MM.1S (cell line): ENCODE data around the gene PSTPIP1.

Experiments
- DNase-seq: peaks from one replicate; pipeline ENCODE4 v3.0.0-alpha.2; 2015
- H2AFZ ChIP-seq: fragments of 300-600 bp; sonication (generic); 2 replicates; pipeline ENCODE4 v1.6.0; 2016; ENCODE audit warnings: antibody characterized with exemption, low read length
- H3F3A ChIP-seq: fragments of 300-600 bp; sonication (generic); 2 replicates; pipeline ENCODE4 v1.6.1; 2016; ENCODE audit warnings: mild to moderate bottlenecking, antibody characterized with exemption, low read length, moderate library complexity, mixed read lengths; ENCODE audit not compliant: insufficient read depth
- H3K27ac ChIP-seq: fragments of 300-600 bp; sonication (generic); 2 replicates; pipeline ENCODE4 v1.5.1; 2016; ENCODE audit warnings: mild to moderate bottlenecking, low read length
- H3K27me3 ChIP-seq: fragments of 300-600 bp; sonication (generic); replicated peaks from 2 replicates; pipeline ENCODE4 v1.6.0; 2016; ENCODE audit warnings: low read length; ENCODE audit not compliant: insufficient read depth
- H3K36me3 ChIP-seq: fragments of 300-600 bp; sonication (generic); replicated peaks from 2 replicates; pipeline ENCODE4 v1.6.1; 2016; ENCODE audit warnings: mild to moderate bottlenecking, low read length, mixed read lengths; ENCODE audit not compliant: insufficient read depth
- H3K4me1 ChIP-seq: fragments of 300-600 bp; sonication (generic); 2 replicates; pipeline ENCODE4 v1.6.1; 2016; ENCODE audit warnings: low read length, mixed read lengths
- H3K4me2 ChIP-seq: fragments of 300-600 bp; sonication (generic); 2 replicates; pipeline ENCODE4 v1.6.0; 2016; ENCODE audit warnings: low read depth, low read length
- H3K4me3 ChIP-seq: fragments of 300-600 bp; sonication (generic); 2 replicates; pipeline ENCODE4 v1.5.1; 2016; ENCODE audit warnings: low read length, mixed read lengths
- H3K79me2 ChIP-seq: fragments of 300-600 bp; sonication (generic); 2 replicates; pipeline ENCODE4 v1.6.1; 2016; ENCODE audit warnings: mixed run types, low read length, mixed read lengths
- H3K9ac ChIP-seq: fragments of 300-600 bp; sonication (generic); 2 replicates; pipeline ENCODE4 v1.6.1; 2016; ENCODE audit warnings: low read length, mixed read lengths
- H3K9me2 ChIP-seq: fragments of 300-600 bp; sonication (generic); replicated peaks from 2 replicates; pipeline ENCODE4 v1.6.1; 2016; ENCODE audit warnings: mild to moderate bottlenecking, low read length, mixed read lengths; ENCODE audit not compliant: insufficient read depth
- H3K9me3 ChIP-seq: fragments of 300-600 bp; sonication (generic); replicated peaks from 2 replicates; pipeline ENCODE4 v1.6.1; 2016; ENCODE audit warnings: mild to moderate bottlenecking, low read length, mixed read lengths; ENCODE audit not compliant: insufficient read depth
- H4K20me1 ChIP-seq: fragments of 300-600 bp; sonication (generic); 2 replicates; pipeline ENCODE4 v1.6.1; 2016; ENCODE audit warnings: mild to moderate bottlenecking, low read length, moderate library complexity, mixed read lengths; ENCODE audit not compliant: insufficient read depth
- EZH2 ChIP-seq: fragments of 300-600 bp; sonication (generic); optimal IDR thresholded peaks from 2 replicates; pipeline ENCODE3; 2017; ENCODE audit warnings: low read depth, mild to moderate bottlenecking, antibody characterized with exemption, low read length, mixed read lengths
- EZH2phosphoT487 ChIP-seq: fragments of 300-600 bp; sonication (generic); IDR thresholded peaks from 2 replicates; pipeline ENCODE4 v1.6.1; 2018; ENCODE audit warnings: antibody characterized with exemption, low read length
- TF ChIP-seq, protein P1 (sequence below): fragments of 300-600 bp; sonication (generic); IDR thresholded peaks from 2 replicates; pipeline ENCODE4 v1.5.1; 2016; ENCODE audit warnings: antibody characterized with exemption, low read length, mixed read lengths

The PSTPIP1 gene

DNA sequence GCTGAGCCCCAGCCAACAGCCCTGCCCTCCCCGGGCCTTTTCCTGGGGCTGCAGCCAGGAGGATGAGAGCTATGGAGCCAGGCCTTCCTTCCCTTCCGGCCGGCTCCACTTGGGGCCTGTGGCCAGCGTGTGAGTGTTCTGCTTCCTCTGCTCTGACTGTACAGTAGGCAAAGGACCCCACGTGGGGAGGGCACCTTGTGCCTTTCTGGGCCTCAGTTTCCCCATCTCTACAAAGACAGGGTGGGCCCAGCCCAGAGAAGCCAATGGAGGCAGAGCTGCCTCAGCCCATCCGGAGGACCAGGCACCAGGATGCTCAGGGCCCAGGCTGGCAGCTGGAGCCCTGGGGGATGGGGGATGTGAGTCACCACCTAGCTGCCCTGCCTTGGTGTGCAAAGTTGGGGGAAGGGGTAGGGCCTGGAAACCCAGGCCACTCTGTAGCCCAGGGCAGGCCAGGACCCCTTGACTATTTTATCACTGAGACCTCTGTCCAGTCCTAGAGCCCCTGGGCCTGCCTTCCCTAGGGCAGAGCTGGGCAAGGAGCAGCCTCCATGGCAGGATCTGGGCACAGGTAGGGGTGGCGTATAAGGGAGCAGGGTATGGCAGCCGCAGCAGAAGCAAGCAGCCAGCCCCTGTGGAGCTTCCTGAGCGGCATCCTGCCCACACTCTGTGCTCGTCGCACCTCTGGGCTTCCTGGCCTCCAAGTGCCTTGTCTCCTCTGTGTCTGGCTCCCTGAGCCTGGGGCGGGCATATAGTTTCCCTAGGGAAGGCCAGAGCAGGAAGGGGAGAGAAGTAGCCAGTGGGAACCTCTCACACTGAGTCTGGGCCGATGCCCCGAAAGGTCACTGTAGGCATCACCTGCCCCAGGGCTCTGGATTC, 1.8 kb downstream of the PSTPIP1 start:
- Histone ChIP-seq H3K79me2 (no peaks in the 10 kb centered on the region), H4K20me1 (no peaks in the 10 kb centered on the region), H3K4me3 (no peak overlapping the region), H3K36me3 (no peaks in the 10 kb centered on the region), H2AFZ (no peak overlapping the region), H3K9ac (no peak overlapping the region), H3K27ac (no peak overlapping the region), H3F3A (no peaks in the 10 kb centered on the region), H3K4me1 (no peaks in the 10 kb centered on the region), H3K27me3 (no peaks in the 10 kb centered on the region), H3K9me3 (no peaks in the 10 kb centered on the region), H3K4me2 (no peak overlapping the region), H3K9me2 (no peaks in the 10 kb centered on the region)
- TF ChIP-seq, protein P1, sequence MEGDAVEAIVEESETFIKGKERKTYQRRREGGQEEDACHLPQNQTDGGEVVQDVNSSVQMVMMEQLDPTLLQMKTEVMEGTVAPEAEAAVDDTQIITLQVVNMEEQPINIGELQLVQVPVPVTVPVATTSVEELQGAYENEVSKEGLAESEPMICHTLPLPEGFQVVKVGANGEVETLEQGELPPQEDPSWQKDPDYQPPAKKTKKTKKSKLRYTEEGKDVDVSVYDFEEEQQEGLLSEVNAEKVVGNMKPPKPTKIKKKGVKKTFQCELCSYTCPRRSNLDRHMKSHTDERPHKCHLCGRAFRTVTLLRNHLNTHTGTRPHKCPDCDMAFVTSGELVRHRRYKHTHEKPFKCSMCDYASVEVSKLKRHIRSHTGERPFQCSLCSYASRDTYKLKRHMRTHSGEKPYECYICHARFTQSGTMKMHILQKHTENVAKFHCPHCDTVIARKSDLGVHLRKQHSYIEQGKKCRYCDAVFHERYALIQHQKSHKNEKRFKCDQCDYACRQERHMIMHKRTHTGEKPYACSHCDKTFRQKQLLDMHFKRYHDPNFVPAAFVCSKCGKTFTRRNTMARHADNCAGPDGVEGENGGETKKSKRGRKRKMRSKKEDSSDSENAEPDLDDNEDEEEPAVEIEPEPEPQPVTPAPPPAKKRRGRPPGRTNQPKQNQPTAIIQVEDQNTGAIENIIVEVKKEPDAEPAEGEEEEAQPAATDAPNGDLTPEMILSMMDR, result no peak
- TF ChIP-seq EZH2phosphoT487, result no peak
- no peak for TF ChIP-seq EZH2
- no peak for DNase-seq

DNA sequence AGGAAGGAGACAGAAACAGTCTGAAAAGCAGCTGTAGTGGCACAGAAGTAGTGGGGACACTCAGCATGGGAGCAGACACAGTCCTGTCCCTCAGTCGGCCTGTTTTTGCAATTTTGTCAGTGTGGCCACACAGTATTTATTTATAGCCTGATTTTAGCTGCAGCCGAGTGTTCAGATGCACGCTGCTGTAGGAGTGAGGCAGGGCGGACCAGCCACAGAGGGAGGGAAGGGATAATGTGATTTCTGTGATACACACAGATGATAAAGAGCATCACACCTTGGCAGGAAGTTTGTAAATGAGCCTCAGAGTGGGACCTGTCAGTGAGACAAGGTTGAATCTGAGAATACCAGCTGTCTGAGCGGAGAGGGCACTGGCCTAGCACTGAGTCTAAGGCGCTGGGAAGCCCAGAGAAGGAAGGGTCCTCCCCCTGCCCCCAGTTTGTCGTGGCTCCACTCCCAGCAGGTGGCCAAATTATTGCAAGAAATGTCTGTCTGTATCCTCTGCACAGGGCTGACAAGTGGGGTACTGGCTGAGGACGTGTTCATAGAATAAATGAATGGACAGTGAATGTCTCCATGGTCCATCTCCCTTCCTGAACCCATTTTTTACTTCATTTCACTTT, 3.8 kb downstream of the PSTPIP1 start:
- peaks cover 10% of the 10 kb centered on the region for H3K4me1 ChIP-seq
- no peak for DNase-seq
- no peak overlapping the region for H2AFZ ChIP-seq
- no peaks in the 10 kb centered on the region for H4K20me1 ChIP-seq
- H3K79me2 ChIP-seq, result no peaks in the 10 kb centered on the region
- H3F3A ChIP-seq, result no peaks in the 10 kb centered on the region; the same call in 1 of the 2 replicates
- H3K9me2 ChIP-seq, result no peaks in the 10 kb centered on the region
- H3K27ac ChIP-seq, result no peak overlapping the region
- TF ChIP-seq EZH2, result no peak
- no peaks in the 10 kb centered on the region for H3K9me3 ChIP-seq
- H3K27me3 ChIP-seq, result no peaks in the 10 kb centered on the region
- no peak overlapping the region for H3K4me3 ChIP-seq
- H3K4me2 ChIP-seq, result no peak overlapping the region
- H3K36me3 ChIP-seq, result no peaks in the 10 kb centered on the region
- H3K9ac ChIP-seq, result no peak overlapping the region

DNA sequence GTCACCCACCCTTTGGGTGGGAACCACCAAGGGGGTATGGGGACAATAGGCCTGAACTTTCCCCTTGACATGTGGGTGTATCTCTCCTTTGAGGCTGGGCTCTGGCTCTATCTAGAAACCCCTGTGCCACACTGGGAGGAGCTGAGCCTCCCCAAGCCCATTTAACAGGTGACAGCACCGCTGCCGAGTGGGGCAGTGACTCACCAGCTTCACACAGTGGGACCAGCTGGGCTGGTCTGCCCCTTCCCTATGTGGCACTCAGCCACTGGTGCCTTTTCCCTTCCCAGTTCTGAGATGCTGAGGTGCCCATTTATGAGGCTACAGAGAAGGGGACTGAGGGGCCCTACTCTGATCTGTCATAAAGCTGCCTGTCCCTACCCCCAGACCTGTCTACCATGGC, 5.1 kb downstream of the PSTPIP1 start:
- H3K4me2 ChIP-seq, result no peak overlapping the region
- no peak overlapping the region for H3K9ac ChIP-seq
- TF ChIP-seq, protein P1, result no peak
- TF ChIP-seq EZH2, result no peak
- TF ChIP-seq EZH2phosphoT487, result no peak
- H3F3A ChIP-seq, result no peaks in the 10 kb centered on the region; the same call in 1 of the 2 replicates
- no peaks in the 10 kb centered on the region for H3K36me3 ChIP-seq
- H3K4me3 ChIP-seq, result no peak overlapping the region
- H3K4me1 ChIP-seq, result peaks cover 10% of the 10 kb centered on the region
- no peak for DNase-seq
- H3K79me2 ChIP-seq, result no peaks in the 10 kb centered on the region
- H3K27me3 ChIP-seq, result no peaks in the 10 kb centered on the region
- no peaks in the 10 kb centered on the region for H3K9me3 ChIP-seq
- no peaks in the 10 kb centered on the region for H3K9me2 ChIP-seq
- no peak overlapping the region for H2AFZ ChIP-seq
- H4K20me1 ChIP-seq, result no peaks in the 10 kb centered on the region
- no peak overlapping the region for H3K27ac ChIP-seq

DNA sequence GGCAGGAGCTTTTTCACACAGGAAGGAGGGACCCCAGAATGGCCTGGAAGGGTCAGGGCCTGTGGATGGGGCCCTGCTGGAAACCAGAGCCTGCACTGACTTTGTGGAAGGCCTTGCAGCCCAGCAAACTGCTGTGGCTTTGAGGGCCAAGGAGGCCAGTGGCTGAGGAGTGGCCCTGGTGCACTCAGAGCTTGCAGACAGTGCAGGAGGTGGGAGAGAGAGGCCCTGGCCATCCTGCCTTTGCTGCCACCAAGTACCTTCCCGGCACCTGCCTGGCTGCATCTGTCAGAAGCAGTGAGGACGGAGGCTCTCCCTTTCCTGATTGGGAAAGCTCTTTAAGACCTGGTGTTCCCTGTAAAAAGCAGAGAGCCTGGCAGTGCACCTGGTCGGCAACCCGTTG, 6.4 kb downstream of the PSTPIP1 start:
- H3K9me3 ChIP-seq, result no peaks in the 10 kb centered on the region
- no peak overlapping the region for H3K4me2 ChIP-seq
- H3K36me3 ChIP-seq, result no peaks in the 10 kb centered on the region
- H2AFZ ChIP-seq, result no peak overlapping the region
- H3K79me2 ChIP-seq, result no peaks in the 10 kb centered on the region
- H3K9ac ChIP-seq, result no peak overlapping the region
- H3K27me3 ChIP-seq, result no peaks in the 10 kb centered on the region
- TF ChIP-seq EZH2, result no peak
- H4K20me1 ChIP-seq, result no peaks in the 10 kb centered on the region
- no peak overlapping the region for H3K4me3 ChIP-seq
- H3F3A ChIP-seq, result no peaks in the 10 kb centered on the region; the same call in 1 of the 2 replicates
- no peak overlapping the region for H3K27ac ChIP-seq
- H3K9me2 ChIP-seq, result no peaks in the 10 kb centered on the region
- DNase-seq, result no peak
- H3K4me1 ChIP-seq, result peaks cover 10% of the 10 kb centered on the region
